Measurements from ENCODE around the gene PPIL6. TPM values are rescaled to one million over a fixed set of nuclear protein-coding genes. Genes with fewer than 3 reads are reported as not detected.
A peak's percentile ranks its signal among the peaks of the same experiment; 100 is the strongest.

Gene PPIL6
- total RNA-seq, 1 experiment from 2014 or later = 13.2 TPM

DNA sequence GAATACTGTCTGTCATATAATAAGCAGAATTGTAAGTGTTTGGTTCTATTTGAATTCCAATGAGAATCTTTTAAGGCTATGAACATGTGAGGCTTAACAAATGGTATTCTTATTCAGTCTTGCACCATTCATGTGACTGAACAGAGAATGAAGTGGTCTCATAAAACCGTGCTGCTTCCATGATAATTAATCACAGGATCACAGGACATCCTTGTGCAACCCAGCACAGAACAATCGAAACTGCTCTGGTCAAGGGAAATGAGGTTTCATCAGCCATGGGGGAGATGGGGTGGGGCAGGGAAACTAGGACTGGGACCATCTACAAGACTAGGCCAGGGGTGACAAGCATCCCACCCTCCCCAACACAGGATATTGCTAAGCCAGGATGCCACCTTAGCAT is 6.0 kb downstream of the PPIL6 start:
- in situ Hi-C loops (cut with HindIII; ENCODE audit: low pct_unique_long_range_greater_than_20kb, low sequenced_read_pairs) = no loop called here
- no peak for DNase-seq (ENCODE audit: low read depth)

DNA sequence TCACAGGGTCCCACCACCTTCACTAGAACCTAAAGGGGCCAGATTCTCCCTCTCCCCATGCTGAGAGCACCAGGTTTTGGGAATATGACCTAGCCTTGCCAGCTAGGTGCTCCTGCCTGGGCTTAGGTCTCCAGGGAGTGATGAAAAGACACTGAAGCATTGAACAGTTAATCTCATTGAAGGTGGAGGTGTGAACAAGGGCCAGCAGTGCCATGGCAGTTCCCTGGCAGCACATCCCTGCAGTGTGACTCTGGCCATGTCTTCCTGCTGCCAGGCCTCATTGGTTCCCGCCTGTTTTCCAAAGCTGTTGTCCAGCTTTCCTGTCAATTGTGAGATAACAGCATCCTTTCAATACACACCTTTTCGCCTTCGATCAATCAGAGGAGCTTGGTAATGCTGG is 10.9 kb downstream of the PPIL6 start:
- in situ Hi-C loops (cut with HindIII; ENCODE audit: low pct_unique_long_range_greater_than_20kb, low sequenced_read_pairs) = no loop called here

DNA sequence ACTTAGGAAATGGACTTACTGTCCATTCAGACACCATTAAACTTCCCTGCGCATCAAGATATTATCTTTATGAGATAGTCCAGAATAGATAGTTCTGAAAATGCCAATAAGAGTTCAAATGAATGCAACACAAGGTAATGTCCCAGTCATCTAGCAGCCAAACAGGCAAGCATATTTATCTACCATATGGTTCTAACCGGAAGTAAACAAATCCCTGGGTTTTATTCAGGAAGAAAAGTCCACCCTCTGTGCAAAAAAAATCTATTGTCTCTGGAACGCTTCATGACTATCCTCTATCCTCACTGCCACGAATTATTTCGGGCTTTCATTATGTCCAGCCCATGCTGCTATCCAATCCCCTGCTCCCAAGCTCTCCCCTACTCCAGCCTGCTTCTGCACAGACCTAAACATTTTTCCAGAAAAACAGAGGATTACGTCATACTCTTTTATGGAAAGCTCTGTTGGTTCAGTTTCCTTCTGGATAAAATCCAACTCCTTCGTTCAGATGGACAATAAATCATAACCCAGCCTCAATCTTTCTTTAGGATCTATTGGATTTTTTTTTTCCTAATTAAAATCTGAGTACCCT is 11.4 kb downstream of the PPIL6 start:
- in situ Hi-C loops (cut with HindIII; ENCODE audit: low pct_unique_long_range_greater_than_20kb, low sequenced_read_pairs) = no loop called here

More for the DNA sequence above, 10.9 kb downstream of the PPIL6 start:
- DNase-seq (ENCODE audit: low read depth) = no peak

DNA sequence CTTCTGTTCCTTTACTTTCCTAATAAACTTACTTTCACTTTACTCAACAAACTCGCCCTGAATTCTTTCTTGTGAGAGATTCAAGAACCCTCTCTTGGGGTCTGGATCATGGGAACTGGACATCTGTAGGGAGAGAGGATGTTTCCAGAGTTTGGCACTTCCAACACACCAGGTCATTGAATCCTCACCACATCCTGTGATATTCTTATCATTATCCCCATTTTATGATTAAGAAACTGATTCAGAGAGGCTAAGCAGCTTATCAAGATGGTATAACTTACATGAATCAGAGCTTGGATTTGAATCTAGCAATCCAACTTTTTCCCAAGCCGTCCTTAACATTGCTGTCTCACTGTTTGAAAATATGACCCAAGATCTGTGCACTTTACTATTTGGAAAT is 15.5 kb downstream of the PPIL6 start:
- DNase-seq (ENCODE audit: low read depth) = no peak
- in situ Hi-C loops (cut with HindIII; ENCODE audit: low pct_unique_long_range_greater_than_20kb, low sequenced_read_pairs) = no loop called here

More for the DNA sequence above, 11.4 kb downstream of the PPIL6 start:
- no peak for DNase-seq (ENCODE audit: low read depth)

DNA sequence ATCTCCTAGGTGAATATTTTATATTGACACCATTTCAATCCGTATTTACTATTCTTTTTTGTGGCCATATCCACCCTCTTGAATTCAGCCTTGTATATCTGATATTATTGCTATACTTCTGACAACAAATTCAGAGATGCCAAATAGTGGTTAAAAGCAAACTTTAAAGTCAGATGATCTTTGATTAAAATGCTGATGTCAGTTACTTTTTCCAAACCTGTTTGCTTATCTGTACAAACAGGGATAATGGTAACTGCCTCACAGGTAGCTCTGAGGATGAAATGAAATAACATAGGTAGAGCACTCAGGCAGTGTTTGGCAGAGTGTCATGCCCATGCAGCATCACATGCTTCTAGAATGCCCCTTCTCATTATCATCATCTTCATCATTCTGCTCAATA is 19.2 kb downstream of the PPIL6 start:
- DNase-seq (ENCODE audit: low read depth) = no peak
- in situ Hi-C loops (cut with HindIII; ENCODE audit: low pct_unique_long_range_greater_than_20kb, low sequenced_read_pairs) = no loop called here

DNA sequence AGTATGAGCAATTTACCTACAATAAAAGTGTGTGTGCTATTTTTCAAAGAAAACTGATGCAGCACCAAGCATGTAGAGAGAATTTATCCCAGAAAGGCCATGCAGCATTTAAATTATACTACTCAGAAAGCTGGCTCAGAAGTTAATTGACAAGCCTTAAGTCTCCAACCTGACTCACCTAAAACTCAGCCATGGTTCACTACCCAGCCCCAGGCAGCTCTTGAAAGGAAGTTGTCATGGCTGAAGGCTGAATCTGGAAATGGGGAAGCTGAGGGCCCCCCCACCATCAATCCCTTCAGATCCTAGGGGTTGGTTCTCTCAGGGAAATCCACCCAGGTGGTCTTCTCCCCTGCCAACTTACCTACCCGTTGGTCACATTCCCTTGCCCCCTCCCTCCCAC is 19.7 kb downstream of the PPIL6 start:
- DNase-seq (ENCODE audit: low read depth) = peak; percentile 60
- in situ Hi-C loops (cut with HindIII; ENCODE audit: low pct_unique_long_range_greater_than_20kb, low sequenced_read_pairs) = no loop called here

DNA sequence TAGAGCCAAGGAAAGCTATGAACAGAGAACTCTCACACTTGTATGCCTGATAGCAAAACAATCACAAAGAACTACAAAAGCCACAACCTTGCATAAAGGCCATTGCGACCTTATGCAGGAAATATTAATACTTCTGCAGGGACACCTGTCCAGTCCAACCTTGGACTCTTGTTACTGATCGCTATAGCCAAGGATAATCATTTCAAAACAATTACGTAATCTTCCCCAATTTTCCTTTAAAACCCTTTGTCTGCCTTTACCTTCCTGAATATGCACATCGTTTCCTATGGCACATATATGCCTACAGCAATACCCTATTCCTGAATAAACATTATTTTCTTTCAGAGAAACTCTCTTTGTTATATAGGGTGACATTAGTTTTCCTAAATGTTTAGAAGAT is 22.8 kb downstream of the PPIL6 start:
- in situ Hi-C loops (cut with HindIII; ENCODE audit: low pct_unique_long_range_greater_than_20kb, low sequenced_read_pairs) = no loop called here

DNA sequence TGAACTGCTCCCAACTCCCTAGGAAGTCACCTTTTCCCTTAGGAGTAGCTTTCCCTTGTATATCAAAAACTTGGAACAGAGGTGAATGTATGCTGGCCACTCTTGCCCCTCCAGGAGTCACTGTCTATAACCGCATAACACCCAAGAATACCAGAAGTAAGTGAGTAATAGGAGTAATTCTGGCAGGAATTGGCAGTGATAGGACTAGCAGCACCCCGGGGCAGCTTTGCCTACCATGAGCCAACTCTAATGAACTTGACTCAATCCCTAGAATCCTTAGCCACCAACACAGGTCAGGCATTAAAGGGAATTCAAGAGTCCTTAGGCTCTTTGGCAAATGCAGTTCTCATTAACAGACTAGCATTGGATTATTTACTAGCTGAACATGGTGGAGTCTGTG is 29.4 kb downstream of the PPIL6 start:
- no peak for DNase-seq (ENCODE audit: low read depth)
- in situ Hi-C loops (cut with HindIII; ENCODE audit: low pct_unique_long_range_greater_than_20kb, low sequenced_read_pairs) = no loop called here

More for the DNA sequence above, 22.8 kb downstream of the PPIL6 start:
- DNase-seq (ENCODE audit: low read depth) = no peak

DNA sequence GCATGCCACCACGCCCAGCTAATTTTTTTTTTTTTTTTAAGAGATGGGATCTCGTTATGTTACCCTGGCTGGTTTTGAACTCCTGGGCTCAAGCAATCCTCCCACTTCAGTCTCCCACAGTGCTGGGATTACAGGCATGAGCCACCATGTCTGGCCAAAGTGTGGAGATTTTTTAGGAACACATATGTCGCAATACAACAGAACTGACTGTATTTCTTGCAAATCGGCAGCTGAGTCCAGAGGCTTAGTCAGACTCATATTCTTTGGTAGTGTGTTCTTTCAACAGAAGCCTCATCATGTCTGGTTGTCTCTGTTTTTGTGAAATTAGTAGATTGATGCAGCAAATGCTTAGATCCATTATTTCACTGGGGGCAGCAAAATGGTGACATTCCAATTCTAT is 34.2 kb downstream of the PPIL6 start:
- in situ Hi-C loops (cut with HindIII; ENCODE audit: low pct_unique_long_range_greater_than_20kb, low sequenced_read_pairs) = no loop called here

DNA sequence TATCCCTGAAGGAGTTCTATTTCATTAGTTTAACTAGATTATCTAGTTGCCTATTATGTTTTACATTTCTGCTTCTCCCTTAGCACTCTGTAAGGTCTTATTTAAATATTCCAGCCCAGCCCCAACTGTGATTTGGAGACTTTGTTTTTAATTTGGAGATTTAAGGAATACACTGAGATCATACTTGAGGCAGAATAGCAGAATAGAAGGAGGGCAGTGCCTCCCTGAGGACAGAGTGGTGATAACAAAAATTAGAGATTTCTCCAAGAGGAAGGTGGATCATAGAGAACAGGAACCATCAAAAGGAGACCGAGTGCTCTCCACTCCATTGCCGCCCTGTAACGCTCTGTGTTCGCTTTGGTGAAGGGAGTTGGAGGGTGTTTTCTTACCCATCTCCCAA is 43.4 kb downstream of the PPIL6 start:
- in situ Hi-C loops (cut with HindIII; ENCODE audit: low pct_unique_long_range_greater_than_20kb, low sequenced_read_pairs) = no loop called here
- DNase-seq (ENCODE audit: low read depth) = no peak

More for the DNA sequence above, 34.2 kb downstream of the PPIL6 start:
- no peak for DNase-seq (ENCODE audit: low read depth)

DNA sequence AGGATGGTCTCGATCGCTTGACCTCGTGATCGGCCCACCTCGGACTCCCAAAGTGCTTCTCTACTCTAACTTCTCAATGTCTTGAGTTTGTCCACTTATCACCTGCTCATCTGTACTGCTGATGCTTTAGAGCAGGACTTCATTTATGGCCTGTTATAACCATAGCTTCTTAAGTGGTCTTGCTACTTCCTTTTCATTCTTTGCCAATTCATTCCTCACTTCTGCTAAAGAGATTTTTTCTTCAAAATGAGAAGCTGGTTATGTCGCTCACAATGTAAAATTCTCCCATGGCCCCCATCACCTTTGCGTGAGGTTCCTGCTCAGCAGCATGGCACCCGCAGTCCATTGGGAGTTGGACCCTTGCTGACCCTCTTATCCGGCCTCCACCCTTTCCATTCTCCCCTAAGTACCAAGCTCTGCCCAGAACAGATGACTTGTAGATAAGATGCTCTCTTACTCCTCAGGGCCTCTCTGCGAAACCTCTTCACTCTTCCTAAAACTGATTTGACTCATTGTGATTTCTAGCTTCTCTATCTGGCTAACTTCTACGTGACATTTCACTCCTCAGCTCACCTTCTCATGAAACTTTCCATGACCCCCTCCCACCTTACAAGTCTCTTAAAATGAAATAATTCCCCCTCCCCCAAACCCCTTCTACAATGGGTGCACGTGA is 44.2 kb downstream of the PPIL6 start:
- DNase-seq (ENCODE audit: low read depth) = no peak
- in situ Hi-C loops (cut with HindIII; ENCODE audit: low pct_unique_long_range_greater_than_20kb, low sequenced_read_pairs) = no loop called here

DNA sequence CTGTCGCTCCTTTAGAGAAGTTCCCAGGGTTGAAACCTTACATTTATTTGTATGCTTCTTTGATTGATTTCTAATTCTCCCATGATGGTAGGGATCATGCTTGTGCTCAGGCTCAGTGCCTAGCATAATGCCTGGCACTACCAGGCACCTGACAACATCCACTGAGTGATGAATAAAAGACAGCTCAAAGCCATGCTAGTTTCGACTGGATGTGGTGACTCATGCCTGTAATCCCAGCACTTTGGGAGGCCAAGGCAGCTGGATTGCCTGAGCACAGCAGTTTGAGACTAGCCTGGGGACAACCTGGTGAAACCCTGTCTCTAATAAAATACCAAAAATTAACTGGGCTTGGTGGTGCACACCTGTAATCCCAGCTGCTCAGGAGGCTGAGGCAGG is 46.5 kb downstream of the PPIL6 start:
- in situ Hi-C loops (cut with HindIII; ENCODE audit: low pct_unique_long_range_greater_than_20kb, low sequenced_read_pairs) = no loop called here
- DNase-seq (ENCODE audit: low read depth) = no peak

DNA sequence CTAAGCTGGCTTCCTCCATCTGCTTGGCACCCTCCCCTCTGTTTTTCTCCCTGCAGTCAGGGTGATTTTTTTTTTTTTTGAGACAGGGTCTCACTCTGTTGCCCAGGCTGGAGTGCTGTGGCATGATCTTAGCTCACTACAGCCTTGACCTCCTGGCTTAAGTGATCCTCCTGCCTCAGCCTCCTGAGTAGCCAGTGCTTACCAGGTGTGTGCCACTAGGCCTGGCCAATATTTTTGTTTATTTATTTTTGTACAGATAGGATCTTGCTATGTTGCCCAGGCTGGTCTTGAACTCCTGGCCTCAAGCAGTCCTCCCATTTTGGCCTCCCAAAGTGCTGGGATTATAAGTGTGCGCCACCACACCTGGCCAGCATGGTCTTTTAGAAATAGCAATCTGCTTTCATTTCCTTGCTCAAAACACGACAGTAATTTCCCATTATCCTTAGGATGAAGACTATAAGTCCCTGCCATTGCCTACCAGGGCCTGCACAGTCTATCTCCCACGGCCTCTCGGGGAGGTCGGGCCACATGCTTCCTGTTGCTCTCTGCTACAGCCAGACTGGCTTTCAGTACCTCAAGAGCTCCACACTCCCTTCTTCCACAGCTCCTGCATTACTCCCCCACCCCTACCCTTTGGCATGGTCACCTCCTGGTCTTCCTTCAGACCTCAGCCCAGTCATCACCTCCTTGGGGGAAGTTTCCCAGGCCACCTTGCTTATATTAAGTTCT is 47.1 kb downstream of the PPIL6 start:
- in situ Hi-C loops (cut with HindIII; ENCODE audit: low pct_unique_long_range_greater_than_20kb, low sequenced_read_pairs) = no loop called here
- DNase-seq (ENCODE audit: low read depth) = no peak

DNA sequence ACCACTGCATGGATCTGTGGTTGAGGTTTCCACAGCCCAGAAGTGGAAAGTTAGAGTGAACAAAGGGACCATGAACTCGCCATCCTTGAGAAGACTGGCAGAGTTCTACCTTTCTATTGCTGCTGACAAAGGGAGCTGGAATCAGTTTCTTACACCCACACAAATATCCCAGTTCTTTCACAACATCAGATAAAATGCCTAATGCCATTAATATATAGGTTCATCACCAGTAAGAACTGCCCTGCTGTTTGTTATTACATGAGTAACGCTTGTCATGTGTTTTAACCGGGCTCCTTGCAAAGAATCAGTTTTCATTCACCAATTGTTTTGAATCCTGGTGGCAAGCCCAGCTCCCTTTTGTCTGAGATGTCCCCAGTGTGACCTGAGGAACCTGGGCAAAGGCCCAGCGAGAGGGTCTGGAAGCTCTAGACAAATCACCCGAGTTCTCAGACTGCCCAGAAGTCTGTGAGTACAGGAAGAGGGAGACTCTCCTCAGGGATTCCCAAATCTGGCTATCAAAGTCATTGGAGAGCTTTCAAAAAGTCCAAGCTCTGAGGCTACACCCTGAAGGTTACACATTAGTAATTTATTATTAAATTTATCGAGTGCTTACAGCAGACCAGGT is 50.7 kb downstream of the PPIL6 start:
- in situ Hi-C loops (cut with HindIII; ENCODE audit: low pct_unique_long_range_greater_than_20kb, low sequenced_read_pairs) = no loop called here
- no peak for DNase-seq (ENCODE audit: low read depth)

DNA sequence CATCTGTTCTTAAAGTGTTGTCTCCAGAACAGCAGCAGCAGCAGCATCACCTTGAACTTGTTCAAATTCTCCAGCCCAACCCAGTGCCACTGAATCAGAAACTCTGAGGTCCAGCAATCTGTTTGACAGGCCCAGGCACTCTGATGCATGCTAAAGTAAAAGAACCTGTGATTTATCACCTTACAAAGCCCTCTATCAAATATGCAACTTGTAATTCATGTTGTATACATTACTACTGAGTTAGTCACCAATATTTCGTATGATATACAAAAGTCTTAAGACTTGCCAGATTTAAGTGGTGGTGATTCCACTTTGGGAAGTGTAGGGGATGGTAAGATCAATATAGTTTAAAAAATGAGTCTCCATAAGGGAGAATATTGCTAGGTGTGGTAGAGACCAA is 52.2 kb downstream of the PPIL6 start:
- no peak for DNase-seq (ENCODE audit: low read depth)
- in situ Hi-C loops (cut with HindIII; ENCODE audit: low pct_unique_long_range_greater_than_20kb, low sequenced_read_pairs) = no loop called here

DNA sequence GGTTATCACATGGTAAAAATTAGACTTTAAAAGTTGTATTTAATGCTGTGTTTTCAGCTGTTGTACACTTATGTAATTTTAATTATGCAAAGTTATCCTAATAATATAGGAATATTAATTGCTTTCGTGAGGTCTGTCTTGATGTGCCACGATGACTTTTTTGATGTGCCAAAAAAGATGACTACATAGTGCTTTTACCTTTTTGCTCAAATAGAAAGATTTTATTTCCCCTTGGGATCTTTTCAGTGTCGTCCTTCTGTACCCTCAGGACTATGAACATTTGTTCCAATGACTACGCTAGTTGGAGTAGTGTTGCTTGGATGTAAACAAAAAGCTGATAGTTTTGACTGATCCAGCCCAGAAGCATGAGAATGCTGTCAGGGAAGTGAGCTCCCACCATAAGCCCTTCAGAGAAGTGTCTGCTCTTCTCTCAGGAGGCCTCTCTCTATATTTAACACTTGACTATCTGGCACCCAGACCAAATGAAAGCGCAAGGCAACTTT is 56.9 kb downstream of the PPIL6 start:
- no peak for DNase-seq (ENCODE audit: low read depth)
- in situ Hi-C loops (cut with HindIII; ENCODE audit: low pct_unique_long_range_greater_than_20kb, low sequenced_read_pairs) = no loop called here

DNA sequence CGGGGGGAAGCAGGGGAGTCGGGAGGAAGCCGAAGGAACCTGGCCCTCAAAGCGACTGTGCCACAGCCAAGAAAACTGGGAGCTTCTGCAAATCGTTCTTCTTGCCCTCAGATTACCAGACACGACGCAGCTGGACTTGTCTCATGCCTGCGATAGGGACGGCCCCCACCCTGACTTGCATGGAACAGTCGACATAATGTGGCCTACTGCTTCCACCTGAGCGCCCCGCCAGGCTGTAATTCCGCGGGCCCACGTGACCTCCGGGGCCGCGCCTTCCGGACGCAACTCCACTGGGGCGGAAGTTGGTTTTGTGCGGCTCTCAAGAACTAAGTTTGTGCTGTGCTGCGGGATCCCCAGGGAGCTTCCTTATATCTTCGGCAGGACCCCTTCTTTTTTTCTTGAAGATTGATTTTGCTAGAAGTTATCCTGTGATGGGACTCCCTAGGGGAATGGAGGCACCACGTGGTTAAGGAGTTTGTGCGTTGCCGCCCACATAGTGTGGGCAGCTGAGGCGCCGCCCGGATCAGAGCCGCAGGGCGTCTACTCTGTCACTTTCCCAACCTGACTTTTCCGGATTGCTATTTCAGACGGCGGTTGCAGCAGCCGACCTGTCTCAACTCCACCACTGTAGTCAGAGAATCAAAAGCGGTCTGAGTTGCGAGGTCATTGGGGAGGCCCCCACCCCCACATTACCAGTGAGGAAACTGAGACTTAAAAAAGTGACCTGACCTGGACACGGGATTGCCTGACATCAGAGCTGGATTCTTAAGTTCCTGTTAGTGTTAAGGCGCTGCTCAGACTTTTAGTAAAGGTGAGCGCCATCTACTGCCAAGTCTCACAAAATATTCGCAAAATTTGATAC is 57.6 kb downstream of the PPIL6 start:
- in situ Hi-C loops (cut with HindIII; ENCODE audit: low pct_unique_long_range_greater_than_20kb, low sequenced_read_pairs) = no loop called here
- peak; percentile 95 for DNase-seq (ENCODE audit: low read depth)
